ENCODE measurements around the gene TAGLN3. TPM values are rescaled to one million over a fixed set of nuclear protein-coding genes. Genes with fewer than 3 reads are reported as not detected.

Gene TAGLN3
- total and polyA plus RNA-seq, 9 donors = 0.19 TPM; not detected in 8

GRCh38 chr3:112002096-112002971, 3.6 kb downstream of the TAGLN3 start:
- Histone ChIP-seq H3K27me3 (no peaks in the 10 kb centered on the region), H3K4me1 (ENCODE audit: insufficient read depth) (peaks cover 2% of the 10 kb centered on the region), H3K36me3 (no peaks in the 10 kb centered on the region), H3K27ac (no peak overlapping the region), H3K9me3 (no peaks in the 10 kb centered on the region), H3K4me3 (no peak overlapping the region)
- TF ChIP-seq EP300 (IDR thresholded peaks at IDR 0.05) (no peak), POLR2A (IDR thresholded peaks at IDR 0.05) (no peak), CTCF (IDR thresholded peaks at IDR 0.05) (no peak)
- WGBS, 3 donors = 64 to 67% (median 64%) methylated on average over 8 of the region's 8 CpGs
- no peak for DNase-seq
- intact Hi-C loops (cut with DNase I) = no loop called here

- intact Hi-C loops (cut with DNase I) = no loop called here
- Histone ChIP-seq H3K27me3 (no peaks in the 10 kb centered on the region), H3K4me1 (ENCODE audit: insufficient read depth) (peaks cover 4% of the 10 kb centered on the region), H3K36me3 (no peaks in the 10 kb centered on the region), H3K4me3 (no peak overlapping the region), H3K9me3 (no peaks in the 10 kb centered on the region), H3K27ac (no peak overlapping the region)
- DNase-seq = no peak
- TF ChIP-seq POLR2A (IDR thresholded peaks at IDR 0.05) (no peak), EP300 (IDR thresholded peaks at IDR 0.05) (no peak), CTCF (IDR thresholded peaks at IDR 0.05) (no peak)
- 83 to 96% (median 84%) methylated on average over 4 of the region's 4 CpGs for WGBS, 3 donors
Measured at GRCh38 chr3:112003321-112004080, 4.8 kb downstream of the TAGLN3 start.

GRCh38 chr3:112004187-112004586, 5.5 kb downstream of the TAGLN3 start:
- DNase-seq = no peak
- H3K9me3 ChIP-seq = no peaks in the 10 kb centered on the region
- no peak for TF ChIP-seq EP300 (IDR thresholded peaks at IDR 0.05)
- no peak for TF ChIP-seq CTCF (IDR thresholded peaks at IDR 0.05)
- TF ChIP-seq POLR2A (IDR thresholded peaks at IDR 0.05) = no peak
- no peaks in the 10 kb centered on the region for H3K36me3 ChIP-seq
- intact Hi-C loops (cut with DNase I) = no loop called here
- H3K4me1 ChIP-seq (ENCODE audit: insufficient read depth) = peaks cover 4% of the 10 kb centered on the region
- H3K27me3 ChIP-seq = no peaks in the 10 kb centered on the region
- 83 to 88% (median 85%) methylated on average over 2 of the region's 2 CpGs for WGBS, 3 donors
- H3K4me3 ChIP-seq = no peak overlapping the region
- no peak overlapping the region for H3K27ac ChIP-seq

- TF ChIP-seq CTCF (IDR thresholded peaks at IDR 0.05) = no peak
- TF ChIP-seq POLR2A (IDR thresholded peaks at IDR 0.05) = no peak
- TF ChIP-seq EP300 (IDR thresholded peaks at IDR 0.05) = no peak
- H3K9me3 ChIP-seq = no peaks in the 10 kb centered on the region
- no peaks in the 10 kb centered on the region for H3K27me3 ChIP-seq
- H3K4me1 ChIP-seq (ENCODE audit: insufficient read depth) = peaks cover 2% of the 10 kb centered on the region
- no peak overlapping the region for H3K27ac ChIP-seq
- H3K36me3 ChIP-seq = no peaks in the 10 kb centered on the region
- no peak overlapping the region for H3K4me3 ChIP-seq
- WGBS, 3 donors = 71 to 89% (median 83%) methylated on average over 2 of the region's 2 CpGs
- no peak for DNase-seq
- intact Hi-C loops (cut with DNase I) = no loop called here
Measured at GRCh38 chr3:112004669-112005068, 5.9 kb downstream of the TAGLN3 start.

Measured in ovary (tissue), 9 donors.